Lower leg skin (tissue), 3 donors: ENCODE results near the gene NACC1.

Experiments used
- POLR2A ChIP-seq, 2 donors: fragments of 450-650 bp; IDR thresholded peaks; one replicate each; pipeline ENCODE4 v1.6.1; 2016 to 2017; ENCODE audit warnings: antibody characterized with exemption in 2 of 2, mild to moderate bottlenecking in 1 of 2, moderate library complexity in 1 of 2
- TF ChIP-seq, protein P1 (sequence below), 3 donors: fragments of 450-650 bp; IDR thresholded peaks; one replicate each; pipeline ENCODE4 v1.5.1; 2016; ENCODE audit warnings: antibody characterized with exemption in 3 of 3, mild to moderate bottlenecking in 3 of 3, moderate library complexity in 2 of 3

DNA sequence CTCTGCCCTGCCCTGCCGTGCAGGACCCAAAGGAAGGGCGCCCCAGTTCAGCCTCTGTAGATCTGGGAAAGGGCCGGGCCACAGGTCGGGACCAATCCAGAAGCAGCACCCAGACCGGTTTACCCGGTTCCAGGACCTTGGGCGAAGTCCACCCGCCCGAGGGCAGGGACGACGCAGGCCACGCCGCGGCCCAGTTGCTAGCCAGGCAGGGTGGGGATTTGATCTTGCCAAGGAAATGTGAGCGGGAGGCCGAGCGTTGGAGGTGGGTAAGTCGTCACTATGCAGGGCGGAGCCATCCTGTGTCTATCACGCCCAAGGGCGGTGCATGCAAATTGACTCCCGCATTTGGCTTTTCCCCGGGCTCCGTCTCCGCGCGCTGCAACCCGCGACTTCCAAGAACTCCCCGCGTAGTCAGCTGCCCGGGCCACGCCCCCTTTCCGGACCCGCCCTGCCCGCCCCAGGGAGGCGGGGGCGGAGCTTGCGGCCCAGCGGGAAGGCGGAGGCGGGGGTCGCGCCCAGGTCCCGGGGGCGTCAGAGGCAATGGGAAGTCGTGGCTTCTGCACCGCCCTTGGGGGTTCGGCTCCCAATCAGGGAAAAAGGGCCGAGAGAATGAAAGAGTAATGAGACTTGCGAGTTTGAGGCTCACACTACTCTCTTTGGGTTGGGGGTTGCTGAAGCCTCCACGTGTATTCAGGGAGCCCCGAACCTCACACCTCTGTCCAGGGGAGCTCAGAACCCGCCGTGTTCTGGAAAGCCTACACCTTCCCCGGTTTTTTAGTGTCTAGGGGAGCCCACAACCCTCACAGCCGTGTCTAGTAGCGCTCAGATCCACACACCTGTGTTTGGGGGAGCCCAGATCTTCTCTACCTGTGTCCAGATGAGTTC lies 44.9 kb downstream of the NACC1 start:
- TF ChIP-seq, protein P1, sequence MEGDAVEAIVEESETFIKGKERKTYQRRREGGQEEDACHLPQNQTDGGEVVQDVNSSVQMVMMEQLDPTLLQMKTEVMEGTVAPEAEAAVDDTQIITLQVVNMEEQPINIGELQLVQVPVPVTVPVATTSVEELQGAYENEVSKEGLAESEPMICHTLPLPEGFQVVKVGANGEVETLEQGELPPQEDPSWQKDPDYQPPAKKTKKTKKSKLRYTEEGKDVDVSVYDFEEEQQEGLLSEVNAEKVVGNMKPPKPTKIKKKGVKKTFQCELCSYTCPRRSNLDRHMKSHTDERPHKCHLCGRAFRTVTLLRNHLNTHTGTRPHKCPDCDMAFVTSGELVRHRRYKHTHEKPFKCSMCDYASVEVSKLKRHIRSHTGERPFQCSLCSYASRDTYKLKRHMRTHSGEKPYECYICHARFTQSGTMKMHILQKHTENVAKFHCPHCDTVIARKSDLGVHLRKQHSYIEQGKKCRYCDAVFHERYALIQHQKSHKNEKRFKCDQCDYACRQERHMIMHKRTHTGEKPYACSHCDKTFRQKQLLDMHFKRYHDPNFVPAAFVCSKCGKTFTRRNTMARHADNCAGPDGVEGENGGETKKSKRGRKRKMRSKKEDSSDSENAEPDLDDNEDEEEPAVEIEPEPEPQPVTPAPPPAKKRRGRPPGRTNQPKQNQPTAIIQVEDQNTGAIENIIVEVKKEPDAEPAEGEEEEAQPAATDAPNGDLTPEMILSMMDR (IDR thresholded peaks at IDR 0.05): peak in 1 of 3 donors; percentile 26
- TF ChIP-seq POLR2A (IDR thresholded peaks at IDR 0.05): peak in 1 of 2 donors; percentile 8
